IPS-NIHi7 (cell line): ENCODE results near the gene LRRC2.
A peak's percentile ranks its signal among the peaks of the same experiment; 100 is the strongest.
"Not testable (repeated sequence)": the region's sequence is repeated elsewhere in the genome, so short reads cannot be mapped to it uniquely, and the experiment has no call there.

Experiments
- DNase-seq: peaks from one replicate; pipeline ENCODE4 v3.0.0; 2012; ENCODE audit warnings: mixed read lengths; ENCODE audit errors: extremely low spot score

LRRC2 gene

GRCh38 chr3:46558184-46559043 lies 7.7 kb downstream of the LRRC2 start:
- peak; percentile 70 for DNase-seq

- no peak for DNase-seq
Observed at GRCh38 chr3:46557814-46558183, 8.3 kb downstream of the LRRC2 start.

- DNase-seq, result no peak
Observed at GRCh38 chr3:46553154-46553553, 12.9 kb downstream of the LRRC2 start.

- no peak for DNase-seq
Observed at GRCh38 chr3:46552538-46552937, 13.6 kb downstream of the LRRC2 start.

- DNase-seq, result no peak
Observed at GRCh38 chr3:46551615-46552014, 14.5 kb downstream of the LRRC2 start.

GRCh38 chr3:46549989-46550388 lies 16.1 kb downstream of the LRRC2 start:
- DNase-seq, result no peak

GRCh38 chr3:46549408-46549904 lies 16.6 kb downstream of the LRRC2 start:
- no peak for DNase-seq

- DNase-seq, result not testable (repeated sequence)
Observed at GRCh38 chr3:46548611-46549010, 17.5 kb downstream of the LRRC2 start.

- DNase-seq, result no peak
Observed at GRCh38 chr3:46546896-46547440, 19.1 kb downstream of the LRRC2 start.

GRCh38 chr3:46545818-46546630 lies 20.1 kb downstream of the LRRC2 start:
- no peak for DNase-seq

- DNase-seq, result peak; percentile 44
Observed at GRCh38 chr3:46544771-46545503, 21.2 kb downstream of the LRRC2 start.

GRCh38 chr3:46542801-46543201 lies 23.3 kb downstream of the LRRC2 start:
- DNase-seq, result no peak

GRCh38 chr3:46542344-46542743 lies 23.8 kb downstream of the LRRC2 start:
- DNase-seq, result no peak

- DNase-seq, result no peak
Observed at GRCh38 chr3:46541835-46542234, 24.3 kb downstream of the LRRC2 start.

- no peak for DNase-seq
Observed at GRCh38 chr3:46540550-46540949, 25.6 kb downstream of the LRRC2 start.

GRCh38 chr3:46539443-46540005 lies 26.6 kb downstream of the LRRC2 start:
- DNase-seq, result no peak

- DNase-seq, result no peak
Observed at GRCh38 chr3:46538803-46539442, 27.2 kb downstream of the LRRC2 start.

GRCh38 chr3:46538425-46538802 lies 27.7 kb downstream of the LRRC2 start:
- not testable (repeated sequence) for DNase-seq

- DNase-seq, result no peak
Observed at GRCh38 chr3:46537779-46538178, 28.3 kb downstream of the LRRC2 start.

- no peak for DNase-seq
Observed at GRCh38 chr3:46537316-46537715, 28.8 kb downstream of the LRRC2 start.

- no peak for DNase-seq
Observed at GRCh38 chr3:46536758-46537157, 29.3 kb downstream of the LRRC2 start.
